Heart right ventricle (tissue), 16 donors: ENCODE data around the gene TOR1B. TPM values are rescaled to one million over a fixed set of nuclear protein-coding genes. Genes with fewer than 3 reads are reported as not detected.
"Not testable (repeated sequence)": the region's sequence is repeated elsewhere in the genome, so short reads cannot be mapped to it uniquely, and the experiment has no call there.

Experiments
- ATAC-seq, 8 donors: fragments of 200-7000 bp; cut with Tn5 transposase; one replicate each; pipeline ENCODE4 v1.9.1; 2020; ENCODE audit warnings: mild to moderate bottlenecking in 8 of 8, moderate library complexity in 8 of 8, moderate number of reproducible peaks in 1 of 8
- DNase-seq, 2 donors: peaks; one replicate each; pipeline ENCODE4 v3.0.0-alpha.2; 2020
- H3K27ac ChIP-seq, 10 donors: fragments of 200-600 bp; sonication (generic) in 2 of 10; one replicate each; pipeline versions ENCODE4 v1.5.0 to v1.8.0; 2020 to 2022; ENCODE audit warnings: mild to moderate bottlenecking in 3 of 10
- H3K27me3 ChIP-seq, 7 donors: fragments of 200-600 bp; one replicate each; pipeline ENCODE4 v1.8.0; 2021 to 2022; ENCODE audit warnings: mild to moderate bottlenecking in 2 of 7
- H3K36me3 ChIP-seq, 9 donors: fragments of 200-600 bp; sonication (generic) in 1 of 9; one replicate each; pipeline versions ENCODE4 v1.5.0 to v1.8.0; 2020 to 2022; ENCODE audit warnings: mild to moderate bottlenecking in 2 of 9
- H3K4me1 ChIP-seq, 9 donors: fragments of 200-600 bp; sonication (generic) in 1 of 9; one replicate each; pipeline versions ENCODE4 v1.5.0 to v1.8.0; 2020 to 2022; ENCODE audit warnings: mild to moderate bottlenecking in 4 of 9
- H3K4me3 ChIP-seq, 10 donors: fragments of 200-600 bp; sonication (generic) in 2 of 10; one replicate each; pipeline versions ENCODE4 v1.5.0 to v1.8.0; 2020 to 2022; ENCODE audit warnings: mild to moderate bottlenecking in 7 of 10, moderate library complexity in 2 of 10
- H3K9me3 ChIP-seq, 11 donors: fragments of 200-600 bp in 10 of 11; sonication (generic) in 2 of 11; one replicate each; pipeline versions ENCODE4 v1.5.0 to v1.8.0; 2013 to 2022; ENCODE audit warnings: mild to moderate bottlenecking in 2 of 11, control low read depth in 1 of 11, moderate library complexity in 1 of 11
- WGBS, 2 donors: extraction: QIAGEN DNeasy Blood & Tissue Kit; methylation state at CpG; one replicate each; pipeline ENCODE4 v1.1.7; 2013; ENCODE audit warnings: inconsistent platforms in 1 of 2; 5-methylcytosine and 5-hydroxymethylcytosine counted together
- intact Hi-C, 10 donors: fragments of 100-400 bp; cut with DNase I; formaldehyde crosslinking; loops; one replicate each; pipeline versions ENCODE4 v1.11.1 to v1.14.2; 2022
- polyA plus RNA-seq, 2 donors: library from polyadenylated mRNA; stranded (reverse); fragments of 200-250 nt; gene quantifications; one replicate each; pipeline ENCODE4 v1.2.3, GENCODE V29; 2013
- total RNA-seq, 10 donors: library from RNA; stranded (reverse); fragmentation: NEBNext Ultra II Directional in 3 of 10; extraction: Animal tissue kit (Norgen Biotek cat#: 25700) in 3 of 10; gene quantifications; one replicate each; pipeline versions ENCODE4 v1.2.1 to v1.2.4, GENCODE V29; 2021 to 2023
- TF ChIP-seq, protein P1 (sequence below), 9 donors: fragments of 200-600 bp; sonication (generic) in 2 of 9; IDR thresholded peaks; one replicate each; pipeline versions ENCODE4 v1.5.0 to v1.8.0; 2021 to 2022; ENCODE audit warnings: antibody characterized with exemption in 9 of 9, mild to moderate bottlenecking in 5 of 9, moderate library complexity in 1 of 9
- donor health status: Arrhythmogenic right ventricular cardiomyopathy.
- donor health status: ischemic (EF 13 %, LVEDD 7.1; RV severe dilation, severe dysfunction).
- donor health status: healthy with polysubstance abuse.
- donor health status: DM: no; HTN: yes; CAD: no.
- donor health status: DM: no; HTN: no; CAD: no.
- donor health status: ischemic (EF 25% LVEDD 6.9; RV normal size, moderate dysfunction).
- donor health status: ischemic (EF 25% LVEDD 5.7; RV mildly dilated, moderate dysfunction).
- donor health status: healthy.
- donor health status: DM: yes; HTN: yes; CAD: no.
- donor health status: Ischemic cardiomyopathy.
- donor health status: ischemic (EF 35%, LVEDD 5.7; RV mildly dilated, moderate dysfunction).
- donor health status: nonischemic (EF 11% LVEDD 7.7; RV severe dilation, severe dysfunction).
- donor health status: DM: yes; HTN: yes; CAD: no.
- donor health status: PGD.
- donor health status: ischemic (EF 29% LVEDD 5.4; RV normal size, mild dysfunction).
- donor health status: nonischemic (EF 23%, LVEDD 6.1; RV moderate dilation, normal function).

TOR1B gene
- total and polyA plus RNA-seq, 12 donors = 6.4 to 13.8 (median 11.0) TPM

DNA sequence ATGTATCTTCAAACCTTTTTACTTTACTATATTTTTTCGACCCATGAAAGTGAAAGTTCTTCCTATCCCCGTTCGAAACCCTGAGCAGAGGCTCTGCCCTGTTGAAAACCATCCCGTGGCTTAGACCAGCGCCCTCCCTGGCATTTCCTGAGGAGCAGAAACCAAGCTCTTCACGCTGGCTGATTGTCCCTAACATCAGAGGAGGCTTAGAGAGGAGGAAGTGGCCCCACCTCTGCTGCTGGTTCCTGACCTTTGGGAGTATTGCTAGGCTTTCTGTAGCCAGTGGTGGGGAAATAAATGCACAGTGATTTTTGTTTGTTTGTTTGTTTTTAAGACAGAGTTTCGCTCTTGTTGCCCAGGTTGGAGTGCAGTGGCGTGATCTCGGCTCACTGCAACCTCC is 45.9 kb upstream of the TOR1B start:
- whole genome bisulfite sequencing, 2 donors = 62 to 75% methylated on average over 9 of the region's 9 CpGs

DNA sequence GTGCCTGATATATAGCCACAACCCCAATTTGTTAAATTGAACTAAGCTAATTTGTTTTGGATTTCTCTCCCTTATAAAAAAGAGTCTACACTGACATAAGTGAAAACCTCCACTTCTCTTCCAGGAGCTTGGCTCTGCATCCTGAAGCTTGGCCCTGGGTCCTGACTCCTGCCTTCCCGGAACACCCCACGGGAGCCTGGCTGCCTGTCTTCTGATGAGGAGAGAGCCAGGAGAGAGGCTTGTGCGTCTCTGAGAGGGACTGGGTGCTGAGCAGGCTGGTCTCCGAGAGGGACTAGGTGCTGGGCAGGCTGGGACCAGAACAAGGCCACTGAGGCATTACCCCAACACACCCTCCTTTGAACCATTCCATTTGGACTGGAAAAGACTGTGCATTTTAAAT is 43.7 kb upstream of the TOR1B start:
- Histone ChIP-seq H3K36me3 (no peaks in the 10 kb centered on the region), H3K9me3 (no peaks in the 10 kb centered on the region), H3K27ac (peak overlapping the region in 6 of 10 donors; percentile 15 to 40 (median 21)), H3K4me1 (peaks cover 0 to 47% (median 18%) of the 10 kb centered on the region in 9 donors), H3K27me3 (peaks cover 0 to 4% (median 0%) of the 10 kb centered on the region in 7 donors), H3K4me3 (no peak overlapping the region)
- intact Hi-C loops = no loop called here
- peak in 1 of 8 donors; percentile 23 for ATAC-seq
- 56 to 71% methylated on average over 4 of the region's 4 CpGs for WGBS, 2 donors
- TF ChIP-seq, protein P1, sequence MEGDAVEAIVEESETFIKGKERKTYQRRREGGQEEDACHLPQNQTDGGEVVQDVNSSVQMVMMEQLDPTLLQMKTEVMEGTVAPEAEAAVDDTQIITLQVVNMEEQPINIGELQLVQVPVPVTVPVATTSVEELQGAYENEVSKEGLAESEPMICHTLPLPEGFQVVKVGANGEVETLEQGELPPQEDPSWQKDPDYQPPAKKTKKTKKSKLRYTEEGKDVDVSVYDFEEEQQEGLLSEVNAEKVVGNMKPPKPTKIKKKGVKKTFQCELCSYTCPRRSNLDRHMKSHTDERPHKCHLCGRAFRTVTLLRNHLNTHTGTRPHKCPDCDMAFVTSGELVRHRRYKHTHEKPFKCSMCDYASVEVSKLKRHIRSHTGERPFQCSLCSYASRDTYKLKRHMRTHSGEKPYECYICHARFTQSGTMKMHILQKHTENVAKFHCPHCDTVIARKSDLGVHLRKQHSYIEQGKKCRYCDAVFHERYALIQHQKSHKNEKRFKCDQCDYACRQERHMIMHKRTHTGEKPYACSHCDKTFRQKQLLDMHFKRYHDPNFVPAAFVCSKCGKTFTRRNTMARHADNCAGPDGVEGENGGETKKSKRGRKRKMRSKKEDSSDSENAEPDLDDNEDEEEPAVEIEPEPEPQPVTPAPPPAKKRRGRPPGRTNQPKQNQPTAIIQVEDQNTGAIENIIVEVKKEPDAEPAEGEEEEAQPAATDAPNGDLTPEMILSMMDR (IDR thresholded peaks at IDR 0.05) = no peak
- peak in 1 of 2 donors; percentile 38 for DNase-seq

More for the DNA sequence above, 45.9 kb upstream of the TOR1B start:
- peaks cover 2 to 46% (median 30%) of the 10 kb centered on the region in 9 donors for H3K4me1 ChIP-seq
- DNase-seq (no peak), ATAC-seq (peak in 1 of 8 donors; percentile 21)
- H3K4me3 ChIP-seq = no peak overlapping the region
- no peaks in the 10 kb centered on the region for H3K36me3 ChIP-seq
- TF ChIP-seq, protein P1 (IDR thresholded peaks at IDR 0.05) = no peak
- H3K27me3 ChIP-seq = peaks cover 0 to 9% (median under 1%) of the 10 kb centered on the region in 7 donors
- no peaks in the 10 kb centered on the region for H3K9me3 ChIP-seq
- peak overlapping the region in 1 of 10 donors; percentile 36 for H3K27ac ChIP-seq
- intact Hi-C loops = no loop called here

DNA sequence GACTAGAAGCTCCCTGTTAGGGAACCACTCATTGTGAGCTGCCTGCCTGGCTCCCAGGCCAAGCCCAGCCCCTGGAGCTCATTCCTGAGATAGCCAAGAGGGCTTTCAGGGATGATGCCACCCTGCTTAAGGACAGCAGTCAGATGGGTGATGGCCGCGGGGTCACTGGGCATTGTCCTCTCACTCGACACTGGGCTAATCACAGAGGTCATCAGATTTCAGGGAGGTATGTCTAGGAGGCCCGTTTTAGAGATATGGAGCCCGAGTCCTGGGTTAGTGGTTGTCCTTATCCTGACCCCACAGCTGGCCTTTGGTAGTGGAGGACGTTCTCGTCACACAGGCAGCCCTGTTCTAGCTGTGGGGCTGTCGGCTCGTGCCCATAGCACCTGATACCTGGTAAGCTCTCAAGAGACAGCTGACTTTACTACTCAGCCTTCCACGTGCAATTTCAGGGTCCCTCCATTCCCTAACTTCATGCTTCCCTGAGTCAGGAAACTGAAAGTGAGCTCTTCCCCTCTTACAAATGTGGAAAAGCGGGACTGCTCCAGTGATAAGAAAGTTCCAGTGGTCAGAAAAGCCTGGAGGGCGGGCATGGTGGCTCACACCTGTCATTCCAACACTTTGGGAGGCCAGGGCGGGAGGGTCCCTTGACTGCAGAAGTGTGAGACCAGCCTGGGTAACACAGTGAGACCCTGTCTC is 43.0 kb upstream of the TOR1B start:
- ATAC-seq (peak in 2 of 8 donors; percentile 2 to 41), DNase-seq (no peak)

DNA sequence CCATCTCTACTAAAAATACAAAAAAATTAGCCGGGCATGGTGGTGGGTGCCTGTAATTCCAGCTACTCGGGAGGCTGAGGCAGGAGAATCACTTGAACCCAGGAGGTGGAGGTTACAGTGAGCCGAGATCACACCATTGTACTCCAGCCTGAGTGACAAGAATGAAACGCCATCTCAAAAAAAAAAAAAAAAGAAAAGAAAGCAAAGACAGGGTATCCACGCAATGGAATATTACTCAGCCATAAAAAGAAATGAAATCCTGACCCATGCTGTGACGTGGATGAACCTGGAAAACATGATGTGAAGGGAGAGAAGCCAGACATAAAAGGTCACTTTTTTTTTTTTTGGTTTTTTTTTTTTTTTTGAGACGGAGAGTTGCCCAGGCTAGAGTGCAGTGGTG is 42.2 kb upstream of the TOR1B start:
- peak overlapping the region in 3 of 10 donors; percentile 58 to 79 (median 70) for H3K27ac ChIP-seq
- DNase-seq = not testable (repeated sequence)

More for the DNA sequence above, 43.0 kb upstream of the TOR1B start:
- Histone ChIP-seq H3K9me3 (no peaks in the 10 kb centered on the region), H3K4me3 (no peak overlapping the region), H3K4me1 (peaks cover 0 to 47% (median 18%) of the 10 kb centered on the region in 9 donors), H3K27ac (peak overlapping the region in 5 of 10 donors; percentile 13 to 40 (median 17)), H3K27me3 (peaks cover 0 to 3% (median 0%) of the 10 kb centered on the region in 7 donors), H3K36me3 (no peaks in the 10 kb centered on the region)
- TF ChIP-seq, protein P1 (IDR thresholded peaks at IDR 0.05) = no peak
- 57 to 58% methylated on average over 13 of the region's 13 CpGs for WGBS, 2 donors
- intact Hi-C loops = no loop called here

More for the DNA sequence above, 42.2 kb upstream of the TOR1B start:
- H3K4me1 ChIP-seq = peaks cover 0 to 47% (median 18%) of the 10 kb centered on the region in 9 donors
- H3K9me3 ChIP-seq, intact Hi-C loops, H3K27me3 ChIP-seq, H3K36me3 ChIP-seq, ATAC-seq, H3K4me3 ChIP-seq: not testable (repeated sequence)
- 90% methylated on average over 7 of the region's 7 CpGs for whole genome bisulfite sequencing, 2 donors
